NCI-H146 (cell line): Measurements from ENCODE around the gene POU3F1.

ENCODE experiments used
- DNase-seq: peaks from one replicate; lab custom pipeline; 2025; lab: John Stamatoyannopoulos, UW

Gene POU3F1

DNA sequence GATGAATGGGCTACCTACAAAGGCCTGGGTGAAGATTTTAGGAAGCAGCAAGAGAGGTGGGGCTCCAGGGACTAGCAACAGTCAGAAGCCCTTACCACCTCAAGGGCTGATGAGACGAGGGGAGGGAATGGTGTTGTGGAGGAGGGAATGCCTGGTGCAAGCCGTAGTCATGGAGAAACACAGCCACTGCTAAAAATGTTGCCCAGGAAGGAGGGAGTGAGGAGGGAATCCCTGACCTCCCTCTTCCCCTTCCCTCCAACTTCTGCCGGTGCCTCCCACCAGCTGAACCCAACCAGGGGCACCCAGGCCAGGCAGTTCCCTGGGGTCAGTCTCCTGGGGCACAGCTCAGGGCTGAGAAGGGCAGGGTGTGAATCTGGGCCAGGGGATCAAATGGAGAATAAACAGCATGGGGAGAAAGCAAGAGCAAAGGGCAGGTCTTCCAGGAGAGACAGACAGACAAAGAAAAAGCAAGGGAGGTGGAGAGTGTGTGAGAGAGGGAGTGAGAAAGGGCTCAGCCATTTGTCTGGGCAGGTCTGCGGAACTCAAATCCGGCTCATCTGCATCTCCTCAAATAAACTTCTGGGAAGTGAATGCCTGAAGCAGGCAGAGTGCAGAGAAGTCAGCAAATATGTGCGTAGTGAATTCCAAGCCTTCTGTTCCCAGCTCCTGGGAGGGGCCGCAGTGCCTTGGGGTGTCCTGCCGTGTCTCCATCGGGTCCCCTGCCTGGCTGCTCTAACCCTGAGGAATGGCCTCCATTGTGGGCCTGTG is 27.1 kb upstream of the POU3F1 start:
- DNase-seq: no peak

GRCh38 chr1:38072858-38073257 is 26.3 kb upstream of the POU3F1 start:
- no peak for DNase-seq

DNA sequence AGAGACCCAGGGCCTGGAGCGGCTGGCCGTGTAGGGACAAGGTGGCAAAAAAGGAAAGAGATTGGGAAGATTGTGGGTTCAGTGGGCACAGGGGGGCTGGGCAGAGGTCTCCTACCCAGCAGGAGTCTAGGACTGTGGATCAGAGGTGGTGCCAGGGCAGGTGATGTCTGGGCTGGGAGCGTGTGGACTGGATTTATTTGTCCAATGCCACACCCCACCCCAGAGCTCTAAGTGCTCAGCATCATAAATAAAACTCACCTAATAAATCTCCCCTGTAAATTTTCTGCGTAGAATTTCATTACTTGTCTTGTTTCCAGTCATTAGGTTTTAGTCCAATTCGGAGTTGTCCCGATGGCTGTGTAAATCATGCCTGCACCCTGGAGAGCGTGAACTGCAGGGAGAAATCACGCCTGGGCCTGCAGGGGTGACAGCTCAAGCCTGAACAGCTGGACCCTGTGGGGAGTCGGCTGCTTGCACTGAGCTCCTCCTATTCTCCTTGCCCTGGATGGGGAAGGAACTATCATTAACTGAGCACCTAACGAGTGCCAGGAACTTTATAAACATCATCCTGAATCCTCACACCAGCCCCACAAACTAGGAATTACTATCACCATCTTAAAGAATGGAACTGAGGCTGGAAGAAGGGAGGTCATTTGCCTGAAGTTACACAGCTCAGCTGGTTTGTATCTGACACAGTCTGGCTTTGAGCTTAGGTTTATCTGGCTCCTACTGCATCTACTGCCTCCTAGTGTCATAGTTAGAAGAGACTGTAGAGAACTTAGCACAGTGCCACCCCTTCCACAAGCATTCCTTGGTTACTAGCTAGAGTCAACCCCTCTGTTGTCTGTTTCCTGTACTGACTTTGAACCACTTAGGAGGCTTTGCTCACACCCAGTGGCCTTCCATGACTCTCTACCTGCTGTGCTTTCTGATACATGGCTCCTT is 25.0 kb upstream of the POU3F1 start:
- DNase-seq: no peak

GRCh38 chr1:38068980-38069340 is 22.4 kb upstream of the POU3F1 start:
- DNase-seq: no peak

- no peak for DNase-seq
Measured at GRCh38 chr1:38068220-38068979, 21.8 kb upstream of the POU3F1 start.

DNA sequence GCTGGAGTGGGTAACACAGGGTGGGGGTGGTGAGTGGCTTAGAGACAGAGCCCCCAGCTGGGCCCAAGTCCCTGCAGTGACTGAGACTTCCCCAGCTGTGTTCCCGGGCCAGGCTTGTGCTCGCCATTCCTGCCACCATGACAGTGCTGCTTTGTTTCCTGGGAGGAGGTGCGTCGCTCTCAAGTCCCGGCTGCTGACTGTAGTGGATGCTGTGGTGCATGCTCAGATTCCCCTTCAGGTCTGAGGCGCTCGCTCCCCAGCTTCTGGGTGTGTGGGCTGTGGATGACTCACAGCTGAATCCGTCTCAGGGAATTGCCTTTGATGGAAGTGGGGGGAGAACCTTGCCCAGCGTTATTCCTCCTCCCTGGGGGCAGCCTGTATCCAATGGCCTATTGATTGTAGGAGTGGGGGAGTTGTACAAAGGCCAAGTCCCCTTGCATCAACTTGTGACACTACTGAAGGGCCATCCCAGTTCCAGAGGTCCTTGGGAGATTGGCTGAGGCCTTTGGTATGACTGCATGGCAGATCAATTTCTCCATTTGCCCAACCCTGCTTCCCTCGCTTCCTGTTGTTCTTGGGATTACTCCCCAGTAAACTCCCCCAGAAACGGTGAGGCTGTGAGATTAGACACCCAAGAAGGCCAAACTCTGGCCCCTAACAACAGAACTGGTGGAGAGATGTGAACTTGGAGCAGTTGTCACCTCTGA is 17.8 kb upstream of the POU3F1 start:
- no peak for DNase-seq

GRCh38 chr1:38063616-38064015 is 17.0 kb upstream of the POU3F1 start:
- DNase-seq: no peak

GRCh38 chr1:38062361-38063288 is 16.0 kb upstream of the POU3F1 start:
- DNase-seq: peak; percentile 64

GRCh38 chr1:38061883-38062328 is 15.3 kb upstream of the POU3F1 start:
- no peak for DNase-seq

- DNase-seq: no peak
Measured at GRCh38 chr1:38061290-38061689, 14.7 kb upstream of the POU3F1 start.

GRCh38 chr1:38060498-38060897 is 13.9 kb upstream of the POU3F1 start:
- DNase-seq: no peak

GRCh38 chr1:38059635-38060250 is 13.2 kb upstream of the POU3F1 start:
- no peak for DNase-seq

DNA sequence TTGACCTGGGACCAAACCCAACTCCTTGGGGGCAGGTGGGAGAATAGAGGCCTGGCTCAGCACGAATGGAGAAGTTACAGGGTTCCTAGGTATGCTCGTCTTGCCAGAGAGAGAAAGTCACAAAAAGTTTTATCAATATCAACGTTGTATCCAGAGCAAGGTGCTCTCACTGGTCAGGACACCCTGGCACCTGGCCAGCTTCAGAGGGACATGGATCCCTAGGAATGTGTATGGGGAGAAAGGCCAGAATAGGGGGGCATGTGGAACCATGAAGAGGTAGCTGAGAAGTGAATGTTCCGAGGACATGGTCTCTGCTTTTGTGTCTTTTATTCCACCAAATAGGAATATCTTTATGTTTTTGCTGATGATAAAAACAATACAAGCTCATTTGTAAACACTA is 9.4 kb upstream of the POU3F1 start:
- DNase-seq: no peak

DNA sequence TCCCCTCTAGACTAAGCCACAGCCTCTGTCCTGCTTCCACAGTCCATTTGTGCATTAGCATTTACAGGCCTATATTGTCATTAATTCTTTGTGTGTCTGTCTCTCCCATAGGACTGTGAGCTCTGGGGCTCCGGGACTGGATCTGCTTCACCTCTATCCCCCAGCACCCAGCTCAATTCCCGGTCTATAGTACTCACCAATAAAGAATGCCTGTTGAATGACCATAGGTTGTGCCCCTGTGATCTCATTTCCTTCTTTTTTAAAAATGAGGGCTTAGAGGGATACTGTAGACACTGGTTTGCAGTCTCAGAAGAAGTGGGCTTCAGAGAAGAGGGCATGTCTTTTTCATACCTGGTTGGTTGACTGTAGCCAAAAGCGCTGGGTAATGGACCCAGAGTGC is 8.8 kb upstream of the POU3F1 start:
- no peak for DNase-seq

- peak; percentile 25 for DNase-seq
Measured at GRCh38 chr1:38053416-38054091, 7.0 kb upstream of the POU3F1 start.

DNA sequence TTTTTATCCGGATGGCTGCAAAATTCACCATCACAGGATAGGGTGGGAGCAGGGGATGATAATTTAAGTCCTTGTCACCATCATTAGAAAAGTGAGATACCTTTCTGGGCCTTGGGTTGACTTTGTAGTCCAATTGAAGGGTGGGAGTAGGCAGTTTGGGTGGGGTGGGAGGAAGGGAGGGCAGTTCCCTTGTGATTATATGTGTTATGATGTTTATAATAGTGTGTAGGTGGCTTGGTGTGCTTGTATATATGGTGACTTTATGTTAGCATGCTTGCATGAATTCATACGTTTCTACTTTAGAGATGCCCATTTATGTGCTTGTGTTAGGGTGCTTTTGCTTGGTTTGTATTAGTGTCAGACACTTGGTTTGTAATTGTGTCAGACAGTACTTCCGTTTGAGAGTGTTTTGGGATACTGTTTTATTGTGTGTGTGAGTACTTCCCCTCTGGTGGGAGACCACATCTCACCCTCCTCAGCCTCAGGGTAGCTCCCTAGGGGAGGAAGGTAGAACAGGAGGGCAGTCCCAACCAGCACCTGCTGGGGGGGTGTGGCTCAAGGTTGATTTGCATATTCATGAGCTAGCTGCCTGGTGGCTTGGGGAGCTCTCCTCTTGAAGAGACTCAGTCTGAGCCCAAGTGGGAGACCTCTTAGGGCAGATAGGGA is 6.3 kb upstream of the POU3F1 start:
- peak; percentile 25 for DNase-seq

GRCh38 chr1:38051079-38051543 is 4.5 kb upstream of the POU3F1 start:
- DNase-seq: no peak

DNA sequence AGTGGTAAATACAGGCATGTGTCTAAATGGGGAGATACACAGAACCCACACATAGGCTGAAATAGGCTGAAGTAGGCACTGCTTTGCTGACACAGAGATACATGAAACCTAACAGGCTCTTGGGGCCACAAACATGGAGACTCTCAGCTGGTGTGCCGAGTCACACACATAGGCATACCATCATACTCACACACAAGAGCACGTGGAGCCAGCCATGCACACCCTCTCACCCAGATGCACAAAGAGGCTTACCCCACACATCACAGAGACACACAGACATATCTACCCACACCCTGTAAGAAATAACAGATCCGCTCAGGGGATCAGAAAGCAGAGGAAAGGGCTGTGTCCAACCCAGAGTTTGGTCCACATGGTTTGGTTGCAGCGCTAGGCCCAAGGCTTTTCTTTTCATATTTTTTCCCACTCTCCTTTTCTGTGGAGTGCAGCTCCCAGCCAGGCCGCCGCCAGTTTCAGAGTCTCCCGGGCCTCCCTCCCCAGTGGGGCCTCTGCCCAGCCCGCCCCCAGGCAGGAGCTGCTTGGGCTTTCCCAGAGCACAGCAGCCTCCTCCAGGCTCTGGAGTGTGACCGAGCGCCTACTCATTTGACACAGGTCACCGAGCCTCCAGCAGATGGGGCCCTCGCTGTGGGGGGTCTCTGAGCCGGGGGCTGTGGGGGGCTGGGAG is 3.9 kb upstream of the POU3F1 start:
- DNase-seq: no peak
